Measurements from ENCODE around the gene DUSP28. TPM values are rescaled to one million over a fixed set of nuclear protein-coding genes. Genes with fewer than 3 reads are reported as not detected.
A peak's percentile ranks its signal among the peaks of the same experiment; 100 is the strongest.

Gene DUSP28
- polyA plus RNA-seq, 3 donors from 2014 or later = 13.7 to 27.4 (median 27.4) TPM

DNA sequence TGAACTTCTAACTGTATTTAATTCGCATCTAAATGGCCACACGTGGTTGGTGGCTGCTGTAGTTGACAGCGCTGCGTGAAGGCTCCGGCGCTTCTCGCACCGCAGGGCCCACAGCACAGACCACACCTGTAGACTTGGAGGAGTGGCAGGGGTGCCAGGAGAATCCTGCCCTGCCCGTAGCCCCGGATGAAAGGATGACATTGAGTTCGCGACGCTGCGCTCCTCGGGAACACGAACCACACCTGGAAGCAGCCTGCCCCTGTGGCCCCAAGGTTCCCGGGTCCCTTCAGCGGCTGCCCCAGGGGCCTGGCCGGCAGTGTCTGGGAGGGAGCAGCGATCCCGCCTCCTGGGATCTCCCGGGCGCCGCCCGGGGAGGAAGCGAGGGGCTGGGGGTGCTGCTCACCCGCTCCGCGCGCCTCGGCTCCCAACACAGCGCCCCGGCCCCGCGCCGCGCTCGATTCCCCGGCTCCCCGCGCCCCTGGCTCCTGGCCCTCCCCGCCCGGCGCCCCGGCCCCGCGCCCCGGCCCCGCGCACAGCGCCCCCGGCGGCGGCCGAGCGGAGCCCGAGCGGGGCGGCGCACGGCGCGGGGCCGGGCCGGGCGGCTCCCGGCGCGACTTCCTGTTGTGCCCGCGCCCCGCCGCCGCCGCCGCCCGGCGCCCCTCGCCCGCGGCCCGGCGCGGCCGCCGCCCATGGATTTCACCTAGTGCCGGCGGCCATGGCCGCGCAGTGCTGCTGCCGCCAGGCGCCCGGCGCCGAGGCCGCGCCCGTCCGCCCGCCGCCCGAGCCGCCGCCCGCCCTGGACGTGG, 7.9 kb downstream of the DUSP28 start, which contains the start of gene RNPEPL1:
TSS of gene RNPEPL1 (plus strand) at position 613 of the 806 bp plus-strand sequence. CDS start at position 716, 103 bp downstream.
- H3K27me3 Mint-ChIP-seq (ENCODE audit: low read depth in 3 of 3) = peaks cover 18 to 31% (median 24%) of the 10 kb centered on the region in 3 donors
- H3K36me3 Mint-ChIP-seq = peaks cover 0 to 8% (median 8%) of the 10 kb centered on the region in 3 donors
- H3K4me1 Mint-ChIP-seq = peaks cover 73 to 77% of the 10 kb centered on the region in 2 donors
- no peaks in the 10 kb centered on the region for H3K9me3 Mint-ChIP-seq
- H3K4me3 Mint-ChIP-seq = peak within 1 kb of the TSS; percentile 86 to 94 (median 92)
- peak within 1 kb of the TSS; percentile 93 to 99 (median 96) for H3K27ac Mint-ChIP-seq
- DNase-seq = peak; percentile 66 to 77 (median 73)

- peak in 1 of 3 donors; percentile 78 for DNase-seq
- Mint-ChIP-seq H3K4me3 (peak overlapping the region; percentile 86 to 91 (median 90)), H3K36me3 (peaks cover 0 to 4% (median 4%) of the 10 kb centered on the region in 3 donors), H3K27me3 (ENCODE audit: low read depth in 3 of 3) (peaks cover 18 to 31% (median 24%) of the 10 kb centered on the region in 3 donors), H3K4me1 (peaks cover 65 to 69% of the 10 kb centered on the region in 2 donors), H3K27ac (peak overlapping the region; percentile 63 to 92 (median 86)), H3K9me3 (no peaks in the 10 kb centered on the region)
These were observed 8.7 kb downstream of the DUSP28 start for GRCh38 chr2:240568678-240569522.

DNA sequence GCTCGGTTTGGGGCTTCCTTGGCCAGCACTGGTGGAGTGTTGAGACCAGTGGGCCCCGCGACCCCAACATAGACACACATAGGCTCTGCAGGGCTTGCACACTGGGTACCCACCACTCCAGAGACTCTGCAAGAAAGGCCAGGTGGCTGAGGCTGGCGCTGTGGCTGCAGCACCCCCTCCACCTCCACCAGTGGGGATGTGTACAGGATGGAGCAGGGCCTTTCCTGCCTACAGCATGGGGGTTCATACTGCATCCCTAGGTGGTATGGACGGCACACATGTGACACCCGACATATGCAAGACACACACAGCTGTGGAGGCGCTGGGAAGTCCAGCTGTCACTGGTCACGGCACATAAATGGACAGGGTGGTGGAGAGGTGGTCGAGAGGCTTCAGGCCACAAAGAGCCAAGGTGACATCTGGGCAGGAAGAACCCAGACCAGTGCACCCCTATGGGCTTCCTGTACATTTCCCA, 9.4 kb downstream of the DUSP28 start:
- Mint-ChIP-seq H3K27ac (peak overlapping the region; percentile 63 to 92 (median 86)), H3K36me3 (peaks cover 0 to 4% (median 4%) of the 10 kb centered on the region in 3 donors), H3K9me3 (no peaks in the 10 kb centered on the region), H3K27me3 (ENCODE audit: low read depth in 3 of 3) (peaks cover 18 to 31% (median 20%) of the 10 kb centered on the region in 3 donors), H3K4me1 (peaks cover 58 to 62% of the 10 kb centered on the region in 2 donors), H3K4me3 (peak overlapping the region; percentile 86 to 91 (median 90))
- no peak for DNase-seq

DNA sequence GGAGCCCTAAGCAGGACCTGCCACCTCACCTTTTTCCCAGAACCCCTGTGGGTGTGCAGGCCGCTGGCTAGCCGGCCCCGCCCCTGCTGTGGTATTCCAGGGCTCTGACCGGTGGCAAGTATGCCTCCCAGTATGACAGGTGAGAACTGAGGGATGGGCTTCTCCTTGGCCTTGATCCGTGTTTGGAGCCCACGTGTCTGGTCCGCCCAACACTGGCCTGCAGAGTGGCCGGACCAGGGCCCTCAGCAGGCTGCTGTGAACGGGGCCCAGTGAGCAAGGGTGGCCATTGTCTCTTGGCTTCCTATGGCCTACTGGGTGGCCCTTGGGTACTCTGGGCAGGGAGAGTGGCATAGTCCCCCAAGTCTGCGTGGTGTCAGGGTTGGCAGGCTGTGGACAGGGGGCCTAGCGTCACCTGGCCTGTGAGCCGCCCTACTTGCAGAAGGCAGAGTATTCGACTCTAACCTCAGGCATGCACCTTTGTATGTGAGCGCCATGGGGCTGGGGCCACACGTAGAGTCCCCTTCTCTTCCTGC, 9.9 kb downstream of the DUSP28 start:
- Mint-ChIP-seq H3K27ac (peak overlapping the region in 5 of 6 donors; percentile 63 to 92 (median 81)), H3K36me3 (peaks cover 0 to under 1% (median 0%) of the 10 kb centered on the region in 3 donors), H3K4me3 (peak overlapping the region; percentile 86 to 91 (median 90)), H3K27me3 (ENCODE audit: low read depth in 3 of 3) (peaks cover 15 to 31% (median 18%) of the 10 kb centered on the region in 3 donors), H3K4me1 (peaks cover 53 to 57% of the 10 kb centered on the region in 2 donors), H3K9me3 (no peaks in the 10 kb centered on the region)
- DNase-seq = no peak

- Mint-ChIP-seq H3K27ac (peak overlapping the region in 4 of 6 donors; percentile 28 to 86 (median 62)), H3K27me3 (ENCODE audit: low read depth in 3 of 3) (peaks cover 9 to 24% (median 11%) of the 10 kb centered on the region in 3 donors), H3K9me3 (no peaks in the 10 kb centered on the region), H3K4me1 (peaks cover 47 to 50% of the 10 kb centered on the region in 2 donors), H3K4me3 (peak overlapping the region; percentile 86 to 91 (median 90)), H3K36me3 (no peaks in the 10 kb centered on the region)
- DNase-seq = no peak
These were observed 10.6 kb downstream of the DUSP28 start for GRCh38 chr2:240570531-240571313.

DNA sequence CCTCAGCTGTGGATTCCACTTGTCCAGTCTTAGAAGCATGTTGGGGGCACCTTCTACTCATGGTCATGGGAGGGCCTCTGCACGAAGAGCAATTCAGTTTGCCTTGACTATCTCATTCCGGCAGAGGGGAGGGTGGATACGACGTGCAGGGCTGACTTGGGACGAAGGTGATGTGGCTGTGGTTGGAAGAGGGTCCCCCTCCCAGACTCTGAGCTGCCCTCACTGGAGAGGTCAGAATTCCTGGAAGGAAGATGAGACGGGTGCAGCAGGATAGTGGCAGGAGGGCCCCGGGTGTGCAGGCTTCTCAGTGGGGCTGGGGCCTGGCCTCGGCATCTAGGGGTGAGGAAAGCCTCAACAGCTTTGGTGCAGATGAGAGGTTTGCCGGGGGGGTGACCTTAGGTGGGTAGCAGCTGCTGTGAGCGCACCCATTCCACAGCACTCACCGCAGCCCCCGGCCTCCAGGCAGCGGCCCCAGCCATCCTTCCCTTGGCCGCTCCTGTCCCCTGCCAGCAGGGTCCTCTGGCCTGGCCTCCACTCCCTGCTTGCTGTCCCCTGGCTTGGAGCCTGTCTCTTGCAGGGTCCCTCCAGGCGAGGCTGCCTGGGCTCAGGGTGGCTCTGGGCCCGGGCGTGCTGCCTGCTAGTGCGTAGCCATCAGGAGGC, 11.3 kb downstream of the DUSP28 start:
- peak overlapping the region in 4 of 6 donors; percentile 40 to 67 (median 54) for H3K27ac Mint-ChIP-seq
- no peak for DNase-seq
- peaks cover 44 to 46% of the 10 kb centered on the region in 2 donors for H3K4me1 Mint-ChIP-seq
- peaks cover 6 to 20% (median 9%) of the 10 kb centered on the region in 3 donors for H3K27me3 Mint-ChIP-seq (ENCODE audit: low read depth in 3 of 3)
- H3K9me3 Mint-ChIP-seq = no peaks in the 10 kb centered on the region
- peak overlapping the region; percentile 54 to 91 (median 86) for H3K4me3 Mint-ChIP-seq
- no peaks in the 10 kb centered on the region for H3K36me3 Mint-ChIP-seq

DNA sequence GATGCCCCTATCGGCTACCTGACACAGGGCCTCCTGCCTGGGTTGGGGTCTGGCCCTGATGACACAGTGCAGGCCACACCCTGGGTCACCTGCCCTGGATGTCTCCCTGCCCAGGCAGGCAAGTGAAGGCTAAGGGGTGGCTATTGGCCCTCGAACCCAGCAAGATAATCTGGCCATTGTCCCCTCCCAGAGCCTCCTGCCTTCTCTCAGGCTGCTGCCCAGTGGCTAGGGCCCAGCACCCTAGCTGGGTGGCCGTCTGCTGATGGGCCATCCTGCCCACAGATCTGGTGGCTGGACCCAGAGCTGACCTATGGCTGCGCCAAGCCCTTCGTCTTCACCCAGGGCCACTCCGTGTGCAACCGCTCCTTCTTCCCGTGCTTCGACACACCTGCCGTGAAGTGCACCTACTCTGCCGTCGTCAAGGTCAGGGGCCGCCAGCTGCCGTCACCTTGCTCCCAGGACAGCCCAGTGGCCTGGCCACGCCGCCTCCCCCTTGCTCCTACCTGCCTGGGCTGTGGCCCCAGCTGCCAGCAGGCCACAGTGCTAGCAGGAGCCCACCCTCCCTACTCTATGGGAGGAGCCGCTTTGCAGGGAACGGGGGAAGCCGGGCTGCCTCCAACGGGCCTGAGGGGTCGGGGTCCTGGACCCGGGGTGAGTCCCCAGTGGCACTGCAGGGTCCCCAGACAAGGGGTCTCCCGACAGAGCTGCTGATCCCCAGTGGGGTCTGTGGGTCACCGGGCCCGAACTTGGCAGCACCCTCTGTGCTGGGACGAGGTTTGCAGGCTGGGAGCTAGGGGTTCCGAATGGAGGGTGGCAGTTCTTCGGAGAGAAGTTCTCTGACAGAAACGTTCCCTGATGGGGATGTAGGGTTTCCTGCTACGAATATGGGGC, 12.2 kb downstream of the DUSP28 start:
- peaks cover 2 to 11% (median 4%) of the 10 kb centered on the region in 3 donors for H3K27me3 Mint-ChIP-seq (ENCODE audit: low read depth in 3 of 3)
- H3K4me1 Mint-ChIP-seq = peaks cover 37% of the 10 kb centered on the region in 2 donors
- H3K4me3 Mint-ChIP-seq = peak overlapping the region in 1 of 5 donors; percentile 33
- H3K36me3 Mint-ChIP-seq = no peaks in the 10 kb centered on the region
- DNase-seq = no peak
- peak overlapping the region in 1 of 6 donors; percentile 53 for H3K27ac Mint-ChIP-seq
- no peaks in the 10 kb centered on the region for H3K9me3 Mint-ChIP-seq

GRCh38 chr2:240573071-240573515, 12.9 kb downstream of the DUSP28 start:
- Mint-ChIP-seq H3K9me3 (no peaks in the 10 kb centered on the region), H3K27me3 (ENCODE audit: low read depth in 3 of 3) (peaks cover 0 to 6% (median 0%) of the 10 kb centered on the region in 3 donors), H3K27ac (no peak overlapping the region), H3K36me3 (no peaks in the 10 kb centered on the region), H3K4me3 (no peak overlapping the region), H3K4me1 (peaks cover 31% of the 10 kb centered on the region in 2 donors)
- DNase-seq = no peak

DNA sequence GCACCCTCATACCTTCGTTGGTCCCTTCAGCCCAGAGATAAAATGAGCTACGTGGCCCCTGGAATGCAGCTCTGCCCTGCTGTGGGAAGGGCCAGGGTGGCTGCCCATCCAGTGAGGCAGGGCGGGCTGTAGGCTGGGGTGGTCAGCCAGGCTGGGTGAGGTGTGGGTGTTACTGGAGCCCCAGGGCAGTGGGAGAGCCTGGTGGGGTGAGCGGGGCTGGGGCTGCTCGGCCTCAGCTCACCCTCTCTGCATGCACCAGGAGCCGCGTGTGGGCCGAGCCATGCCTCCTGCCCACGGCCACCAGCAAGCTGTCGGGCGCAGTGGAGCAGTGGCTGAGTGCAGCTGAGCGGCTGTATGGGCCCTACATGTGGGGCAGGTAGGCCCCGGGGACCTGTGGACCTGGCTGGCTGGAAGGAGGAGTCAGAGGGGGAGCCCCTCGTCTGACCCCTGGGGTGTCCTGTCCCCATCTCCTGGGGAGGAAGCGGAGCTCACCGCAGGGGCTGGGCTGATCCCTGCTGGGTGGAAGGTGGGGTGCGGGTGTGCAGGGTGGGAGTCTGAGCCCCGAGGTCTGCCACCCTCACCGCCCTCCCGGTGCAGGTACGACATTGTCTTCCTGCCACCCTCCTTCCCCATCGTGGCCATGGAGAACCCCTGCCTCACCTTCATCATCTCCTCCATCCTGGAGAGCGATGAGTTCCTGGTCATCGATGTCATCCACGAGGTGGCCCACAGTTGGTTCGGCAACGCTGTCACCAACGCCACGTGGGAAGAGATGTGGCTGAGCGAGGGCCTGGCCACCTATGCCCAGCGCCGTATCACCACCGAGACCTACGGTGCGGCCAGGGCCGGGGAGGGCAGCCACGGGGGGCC, 13.6 kb downstream of the DUSP28 start:
- H3K4me1 Mint-ChIP-seq = peaks cover 33% of the 10 kb centered on the region in 2 donors
- no peak overlapping the region for H3K27ac Mint-ChIP-seq
- no peak for DNase-seq
- peaks cover 0 to 8% (median 2%) of the 10 kb centered on the region in 3 donors for H3K27me3 Mint-ChIP-seq (ENCODE audit: low read depth in 3 of 3)
- H3K4me3 Mint-ChIP-seq = no peak overlapping the region
- H3K9me3 Mint-ChIP-seq = no peaks in the 10 kb centered on the region
- H3K36me3 Mint-ChIP-seq = no peaks in the 10 kb centered on the region

- Mint-ChIP-seq H3K9me3 (no peaks in the 10 kb centered on the region), H3K27me3 (ENCODE audit: low read depth in 3 of 3) (peaks cover 0 to 8% (median 3%) of the 10 kb centered on the region in 3 donors), H3K4me1 (peaks cover 35 to 36% of the 10 kb centered on the region in 2 donors), H3K36me3 (peaks cover 0 to under 1% (median 0%) of the 10 kb centered on the region in 3 donors), H3K27ac (no peak overlapping the region), H3K4me3 (no peak overlapping the region)
- DNase-seq = no peak
These were observed 14.4 kb downstream of the DUSP28 start for GRCh38 chr2:240574386-240575100.

All from immature natural killer cell (primary cell).